GM12874 (cell line): Measurements from ENCODE around the gene RARB.

Experiments
- CTCF ChIP-seq: IDR thresholded peaks from 2 replicates; pipeline ENCODE4 v1.5.1; 2011; ENCODE audit warnings: low read depth, mild to moderate bottlenecking, control low read depth, low read length, moderate library complexity; ENCODE audit not compliant: insufficient read depth

The RARB gene

GRCh38 chr3:25474052-25474451 lies 46.0 kb downstream of the RARB start:
- no peak for TF ChIP-seq CTCF

- TF ChIP-seq CTCF: no peak
Measured at GRCh38 chr3:25476639-25477038, 48.6 kb downstream of the RARB start.

- no peak for TF ChIP-seq CTCF
Measured at GRCh38 chr3:25478211-25478757, 50.2 kb downstream of the RARB start.

- no peak for TF ChIP-seq CTCF
Measured at GRCh38 chr3:25478964-25479726, 51.1 kb downstream of the RARB start.

DNA sequence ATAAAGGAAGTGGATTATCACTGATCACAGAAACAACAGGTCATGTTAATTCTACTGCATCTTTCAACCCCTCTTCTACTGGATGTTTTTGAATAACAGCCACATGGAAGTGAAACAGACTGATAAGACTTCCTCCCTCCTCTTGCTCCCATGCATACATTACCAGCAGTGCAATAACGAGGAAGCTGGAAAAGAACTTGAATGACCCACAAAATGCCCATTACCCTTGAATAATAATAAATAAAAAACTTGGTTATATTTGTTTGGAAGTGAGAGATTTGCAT lies 51.6 kb downstream of the RARB start:
- no peak for TF ChIP-seq CTCF

- TF ChIP-seq CTCF: no peak
Measured at GRCh38 chr3:25480811-25481210, 52.7 kb downstream of the RARB start.

GRCh38 chr3:25481386-25481785 lies 53.3 kb downstream of the RARB start:
- TF ChIP-seq CTCF: no peak
